ENCODE data around the gene LRRC8A. TPM values are rescaled to one million over a fixed set of nuclear protein-coding genes. Genes with fewer than 3 reads are reported as not detected.
"Not testable (repeated sequence)": the region's sequence is repeated elsewhere in the genome, so short reads cannot be mapped to it uniquely, and the experiment has no call there.

Gene LRRC8A
- 10 to 100 TPM; 22.6 to 24.0 (median 23.6) TPM for total RNA-seq

GRCh38 chr9:128881884-128882676 is at the start of gene LRRC8A, which contains the start of gene KYAT1:
LRRC8A (plus strand) TSS chr9:128882133; CDS start chr9:128907165, 25,032 bp downstream.
KYAT1 (minus strand) TSS chr9:128881950; CDS start chr9:128845405, 36,545 bp downstream.
- H3K27me3 Mint-ChIP-seq (ENCODE audit: low read depth) = no peaks in the 10 kb centered on the region
- peak within 1 kb of the TSS; percentile 96 for H3K4me3 Mint-ChIP-seq
- peak; percentile 98 for DNase-seq
- H3K9me3 Mint-ChIP-seq = no peaks in the 10 kb centered on the region
- ATAC-seq = peak; percentile 95 to 97
- peaks cover 9% of the 10 kb centered on the region for H3K36me3 Mint-ChIP-seq (ENCODE audit: insufficient read depth)
- peaks cover 54% of the 10 kb centered on the region for H3K4me1 Mint-ChIP-seq (ENCODE audit: low read depth)

GRCh38 chr9:128833696-128834095 is 48.2 kb upstream of the LRRC8A start:
- peaks cover 10% of the 10 kb centered on the region for H3K4me1 Mint-ChIP-seq (ENCODE audit: low read depth)
- no peak for ATAC-seq
- H3K27me3 Mint-ChIP-seq (ENCODE audit: low read depth) = no peaks in the 10 kb centered on the region
- peaks cover 16% of the 10 kb centered on the region for H3K36me3 Mint-ChIP-seq (ENCODE audit: insufficient read depth)
- no peaks in the 10 kb centered on the region for H3K9me3 Mint-ChIP-seq
- H3K4me3 Mint-ChIP-seq = no peak overlapping the region
- no peak for DNase-seq

- H3K27me3 Mint-ChIP-seq (ENCODE audit: low read depth) = no peaks in the 10 kb centered on the region
- H3K4me3 Mint-ChIP-seq = no peak overlapping the region
Measured at GRCh38 chr9:128835246-128836210, 46.4 kb upstream of the LRRC8A start.

GRCh38 chr9:128836509-128837145 is 45.3 kb upstream of the LRRC8A start:
- Mint-ChIP-seq H3K9me3 (no peaks in the 10 kb centered on the region), H3K4me1 (ENCODE audit: low read depth) (no peaks in the 10 kb centered on the region), H3K27me3 (ENCODE audit: low read depth) (no peaks in the 10 kb centered on the region), H3K4me3 (no peak overlapping the region), H3K36me3 (ENCODE audit: insufficient read depth) (peaks cover 12% of the 10 kb centered on the region)
- no peak for ATAC-seq
- no peak for DNase-seq

More at GRCh38 chr9:128835246-128836210, 46.4 kb upstream of the LRRC8A start:
- Mint-ChIP-seq H3K4me1 (ENCODE audit: low read depth) (no peaks in the 10 kb centered on the region), H3K36me3 (ENCODE audit: insufficient read depth) (peaks cover 12% of the 10 kb centered on the region), H3K9me3 (no peaks in the 10 kb centered on the region)
- ATAC-seq (no peak), DNase-seq (no peak)

GRCh38 chr9:128838338-128838737 is 43.6 kb upstream of the LRRC8A start:
- Mint-ChIP-seq H3K9me3 (no peaks in the 10 kb centered on the region), H3K4me3 (no peak overlapping the region), H3K4me1 (ENCODE audit: low read depth) (no peaks in the 10 kb centered on the region), H3K27me3 (ENCODE audit: low read depth) (no peaks in the 10 kb centered on the region), H3K36me3 (ENCODE audit: insufficient read depth) (peaks cover 13% of the 10 kb centered on the region)
- no peak for DNase-seq
- no peak for ATAC-seq

- peaks cover 11% of the 10 kb centered on the region for H3K36me3 Mint-ChIP-seq (ENCODE audit: insufficient read depth)
Measured at GRCh38 chr9:128840524-128840923, 41.4 kb upstream of the LRRC8A start.

GRCh38 chr9:128841694-128842492 is 40.0 kb upstream of the LRRC8A start:
- DNase-seq = no peak
- Mint-ChIP-seq H3K4me3 (no peak overlapping the region), H3K27me3 (ENCODE audit: low read depth) (no peaks in the 10 kb centered on the region), H3K36me3 (ENCODE audit: insufficient read depth) (peaks cover 9% of the 10 kb centered on the region), H3K9me3 (no peaks in the 10 kb centered on the region), H3K4me1 (ENCODE audit: low read depth) (no peaks in the 10 kb centered on the region)
- no peak for ATAC-seq

More at GRCh38 chr9:128840524-128840923, 41.4 kb upstream of the LRRC8A start:
- Mint-ChIP-seq H3K4me3 (no peak overlapping the region), H3K27me3 (ENCODE audit: low read depth) (no peaks in the 10 kb centered on the region), H3K4me1 (ENCODE audit: low read depth) (no peaks in the 10 kb centered on the region), H3K9me3 (no peaks in the 10 kb centered on the region)
- DNase-seq (no peak), ATAC-seq (no peak)

GRCh38 chr9:128843171-128843570 is 38.8 kb upstream of the LRRC8A start:
- ATAC-seq; H3K9me3 Mint-ChIP-seq; H3K4me3 Mint-ChIP-seq; H3K4me1 Mint-ChIP-seq (ENCODE audit: low read depth); H3K36me3 Mint-ChIP-seq (ENCODE audit: insufficient read depth); H3K27me3 Mint-ChIP-seq (ENCODE audit: low read depth); DNase-seq: not testable (repeated sequence)

GRCh38 chr9:128845186-128845931 is 36.6 kb upstream of the LRRC8A start:
- no peak for ATAC-seq
- Mint-ChIP-seq H3K27me3 (ENCODE audit: low read depth) (no peaks in the 10 kb centered on the region), H3K4me1 (ENCODE audit: low read depth) (no peaks in the 10 kb centered on the region), H3K9me3 (peaks cover under 1% of the 10 kb centered on the region), H3K36me3 (ENCODE audit: insufficient read depth) (peaks cover 8% of the 10 kb centered on the region), H3K4me3 (no peak overlapping the region)
- no peak for DNase-seq

GRCh38 chr9:128846680-128847030 is 35.3 kb upstream of the LRRC8A start:
- peaks cover 13% of the 10 kb centered on the region for H3K9me3 Mint-ChIP-seq
- H3K4me3 Mint-ChIP-seq = no peak overlapping the region

GRCh38 chr9:128847803-128848202 is 34.1 kb upstream of the LRRC8A start:
- ATAC-seq = no peak
- Mint-ChIP-seq H3K4me1 (ENCODE audit: low read depth) (no peaks in the 10 kb centered on the region), H3K4me3 (no peak overlapping the region), H3K27me3 (ENCODE audit: low read depth) (no peaks in the 10 kb centered on the region), H3K36me3 (ENCODE audit: insufficient read depth) (peaks cover 16% of the 10 kb centered on the region), H3K9me3 (peaks cover 13% of the 10 kb centered on the region)
- DNase-seq = no peak

More at GRCh38 chr9:128846680-128847030, 35.3 kb upstream of the LRRC8A start:
- DNase-seq (no peak), ATAC-seq (no peak)
- Mint-ChIP-seq H3K36me3 (ENCODE audit: insufficient read depth) (peaks cover 20% of the 10 kb centered on the region), H3K27me3 (ENCODE audit: low read depth) (no peaks in the 10 kb centered on the region), H3K4me1 (ENCODE audit: low read depth) (no peaks in the 10 kb centered on the region)

GRCh38 chr9:128851024-128851423 is 30.9 kb upstream of the LRRC8A start:
- ATAC-seq; H3K27me3 Mint-ChIP-seq (ENCODE audit: low read depth); H3K4me1 Mint-ChIP-seq (ENCODE audit: low read depth); DNase-seq; H3K4me3 Mint-ChIP-seq: not testable (repeated sequence)
- H3K36me3 Mint-ChIP-seq (ENCODE audit: insufficient read depth) = peaks cover 16% of the 10 kb centered on the region
- peaks cover 13% of the 10 kb centered on the region for H3K9me3 Mint-ChIP-seq
